Lower leg skin (tissue), 4 donors: ENCODE data around the gene PIAS4. TPM values are rescaled to one million over a fixed set of nuclear protein-coding genes. Genes with fewer than 3 reads are reported as not detected.
A peak's percentile ranks its signal among the peaks of the same experiment; 100 is the strongest.

Experiments
- DNase-seq, 2 donors: peaks; one replicate each; pipeline ENCODE4 v3.0.0-alpha.2; 2019; ENCODE audit warnings: low spot score in 2 of 2
- H3K4me3 ChIP-seq: fragments of 200-600 bp; sonication (generic); 2 replicates; pipeline ENCODE4 v1.5.1; 2017; ENCODE audit warnings: mild to moderate bottlenecking, low read depth; ENCODE audit not compliant: poor library complexity, severe bottlenecking
- POLR2A ChIP-seq, 2 donors: fragments of 450-650 bp; IDR thresholded peaks; one replicate each; pipeline ENCODE4 v1.6.1; 2016 to 2017; ENCODE audit warnings: antibody characterized with exemption in 2 of 2, mild to moderate bottlenecking in 1 of 2, moderate library complexity in 1 of 2
- WGBS, 2 donors: methylation state at CpG; one replicate each; pipeline ENCODE4 v1.1.5; 2018; 5-methylcytosine and 5-hydroxymethylcytosine counted together
- intact Hi-C: fragments of 100-400 bp; cut with DNase I; formaldehyde crosslinking; loops from one replicate; pipeline ENCODE4 v1.15.0; 2023; ENCODE audit warnings: low total_unique reads
- total RNA-seq, 4 donors: library from RNA; depleted of rRNA; stranded (reverse); fragments of >200 nt; gene quantifications; one replicate each; pipeline ENCODE4 v1.1.0, GENCODE V29; 2016
- TF ChIP-seq, protein P1 (sequence below), 3 donors: fragments of 450-650 bp; IDR thresholded peaks; one replicate each; pipeline ENCODE4 v1.5.1; 2016; ENCODE audit warnings: antibody characterized with exemption in 3 of 3, mild to moderate bottlenecking in 3 of 3, moderate library complexity in 2 of 3

PIAS4 gene
- total RNA-seq, 4 donors from 2014 or later: 20.8 to 35.1 (median 26.9) TPM

DNA sequence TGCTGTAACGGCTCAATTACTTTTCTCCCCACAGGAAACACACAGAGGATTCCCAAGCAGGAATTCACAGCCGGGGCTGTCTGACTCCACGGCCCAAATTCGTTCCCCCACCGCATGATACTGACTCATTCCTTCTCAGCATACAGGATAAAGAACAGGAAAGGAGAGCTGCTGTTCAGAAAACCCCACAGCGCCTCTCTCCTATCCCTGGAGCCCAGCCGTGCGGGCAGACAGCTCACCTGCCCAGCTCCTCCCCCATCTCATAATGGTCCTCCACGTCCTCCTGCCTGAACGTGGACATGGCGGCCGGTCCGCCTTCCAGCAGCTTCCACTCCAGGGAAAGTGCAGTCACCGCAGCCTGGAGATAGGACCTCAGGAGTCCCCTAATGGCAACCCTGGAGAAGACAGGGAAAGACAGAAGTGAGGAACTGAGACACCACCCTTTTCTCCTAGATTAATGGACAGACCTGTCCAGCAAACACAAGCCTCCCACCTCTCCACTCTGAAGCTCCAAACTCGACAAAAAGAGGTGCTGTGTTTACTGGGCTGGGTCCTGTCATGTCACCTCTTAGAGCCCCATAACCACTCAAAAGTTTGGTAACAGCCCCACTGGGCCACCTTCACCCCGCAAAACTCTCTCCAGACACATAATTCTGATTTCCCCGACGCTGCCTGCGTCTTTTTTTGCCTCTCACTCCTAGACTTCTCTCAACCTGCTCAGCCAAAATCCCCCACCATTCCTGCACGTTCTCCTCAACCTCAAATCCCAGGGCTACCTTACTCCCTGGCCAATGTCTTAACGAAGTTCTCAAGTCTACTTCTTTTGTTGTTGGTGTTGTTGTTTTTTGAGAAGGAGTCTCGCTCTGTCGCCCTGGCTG, 37.9 kb upstream of the PIAS4 start:
- intact Hi-C loops: no loop called here
- WGBS, 2 donors: 10 to 15% methylated on average over 23 of the region's 23 CpGs
- TF ChIP-seq, protein P1, sequence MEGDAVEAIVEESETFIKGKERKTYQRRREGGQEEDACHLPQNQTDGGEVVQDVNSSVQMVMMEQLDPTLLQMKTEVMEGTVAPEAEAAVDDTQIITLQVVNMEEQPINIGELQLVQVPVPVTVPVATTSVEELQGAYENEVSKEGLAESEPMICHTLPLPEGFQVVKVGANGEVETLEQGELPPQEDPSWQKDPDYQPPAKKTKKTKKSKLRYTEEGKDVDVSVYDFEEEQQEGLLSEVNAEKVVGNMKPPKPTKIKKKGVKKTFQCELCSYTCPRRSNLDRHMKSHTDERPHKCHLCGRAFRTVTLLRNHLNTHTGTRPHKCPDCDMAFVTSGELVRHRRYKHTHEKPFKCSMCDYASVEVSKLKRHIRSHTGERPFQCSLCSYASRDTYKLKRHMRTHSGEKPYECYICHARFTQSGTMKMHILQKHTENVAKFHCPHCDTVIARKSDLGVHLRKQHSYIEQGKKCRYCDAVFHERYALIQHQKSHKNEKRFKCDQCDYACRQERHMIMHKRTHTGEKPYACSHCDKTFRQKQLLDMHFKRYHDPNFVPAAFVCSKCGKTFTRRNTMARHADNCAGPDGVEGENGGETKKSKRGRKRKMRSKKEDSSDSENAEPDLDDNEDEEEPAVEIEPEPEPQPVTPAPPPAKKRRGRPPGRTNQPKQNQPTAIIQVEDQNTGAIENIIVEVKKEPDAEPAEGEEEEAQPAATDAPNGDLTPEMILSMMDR (IDR thresholded peaks at IDR 0.05): no peak
- TF ChIP-seq POLR2A (IDR thresholded peaks at IDR 0.05): no peak
- H3K4me3 ChIP-seq: peak overlapping the region; percentile 97
- peak in 1 of 2 donors; percentile 31 for DNase-seq

DNA sequence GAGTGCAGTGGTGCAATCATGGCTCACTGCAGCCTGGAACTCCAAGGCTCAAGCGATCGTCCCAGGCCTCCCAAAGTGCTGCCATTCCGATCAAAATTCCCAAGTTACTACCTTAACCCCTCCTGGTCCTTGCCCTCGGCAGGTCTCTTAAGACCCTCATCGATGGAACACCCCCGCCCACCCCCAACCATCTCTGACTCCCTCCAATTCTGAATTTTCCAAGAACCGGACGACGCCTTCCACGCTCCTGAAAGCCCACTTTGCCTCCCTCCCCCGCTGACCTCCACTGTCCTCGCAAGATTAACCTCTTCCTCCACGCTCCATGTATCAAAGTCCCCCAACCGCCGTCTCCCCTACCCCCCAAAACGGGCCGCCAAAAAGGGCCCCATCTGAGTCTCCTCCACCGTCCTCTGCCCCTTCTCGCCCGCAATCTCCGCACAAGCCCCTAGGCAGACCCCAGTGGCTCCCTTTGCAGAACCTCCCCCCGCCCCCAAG, 37.2 kb upstream of the PIAS4 start:
- DNase-seq: peak in 1 of 2 donors; percentile 29
- intact Hi-C loops: no loop called here
- WGBS, 2 donors: 1% methylated on average over 21 to 22 of the region's 22 CpGs
- peak overlapping the region; percentile 97 for H3K4me3 ChIP-seq
- TF ChIP-seq, protein P1 (IDR thresholded peaks at IDR 0.05): no peak
- TF ChIP-seq POLR2A (IDR thresholded peaks at IDR 0.05): no peak

DNA sequence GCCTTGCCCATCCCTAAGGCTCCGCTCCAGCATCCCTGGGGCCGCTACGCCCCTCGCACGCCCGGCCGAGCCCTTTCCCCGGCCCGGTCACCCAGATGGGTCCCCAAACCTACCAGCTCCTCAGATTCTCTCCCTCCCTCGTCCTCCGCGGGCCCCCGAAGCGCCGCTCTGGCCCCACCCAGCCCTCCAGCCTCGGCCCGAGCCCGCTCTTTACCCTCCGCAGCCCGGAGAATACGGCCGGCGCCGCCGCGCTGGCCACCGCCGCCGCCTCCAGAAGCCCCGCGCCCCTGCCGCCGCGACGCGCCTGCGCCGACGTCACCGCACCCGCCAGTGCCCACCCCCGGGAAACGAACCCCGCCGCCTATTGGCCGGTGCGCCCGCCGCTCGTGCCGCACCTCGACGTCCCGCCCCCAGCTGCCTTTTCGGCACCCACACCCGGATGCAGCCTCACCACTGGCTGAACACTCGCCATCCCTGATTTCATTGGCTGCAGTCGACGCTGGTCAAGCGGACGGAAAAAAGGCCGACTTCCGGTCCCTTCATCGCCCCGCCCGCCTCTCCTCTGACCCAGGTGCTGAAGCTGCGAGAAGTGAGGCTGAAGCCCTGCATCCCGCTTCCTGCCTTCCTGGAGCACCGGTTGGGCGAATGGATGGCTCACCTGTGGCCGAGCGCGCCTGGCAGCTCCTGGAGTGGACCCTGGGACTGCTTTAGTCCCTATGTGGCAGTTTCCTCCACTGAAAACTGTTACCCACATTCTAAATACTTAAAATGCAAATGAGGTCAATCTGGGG, 36.5 kb upstream of the PIAS4 start, which contains the start of gene DAPK3:
Gene DAPK3 (minus strand): TSS at position 292 of the 791 bp plus-strand sequence. CDS start 1,364 bp downstream, outside the sequence.
- intact Hi-C loops: no loop called here

GRCh38 chr19:3975144-3975543, 32.4 kb upstream of the PIAS4 start:
- TF ChIP-seq, protein P1 (IDR thresholded peaks at IDR 0.05): no peak
- TF ChIP-seq POLR2A (IDR thresholded peaks at IDR 0.05): no peak
- no peak overlapping the region for H3K4me3 ChIP-seq
- DNase-seq: no peak
- intact Hi-C loops: no loop called here
- WGBS, 2 donors: 70 to 88% methylated on average over 8 of the region's 8 CpGs

More for the DNA sequence above, 36.5 kb upstream of the PIAS4 start, which contains the start of gene DAPK3:
- TF ChIP-seq, protein P1 (IDR thresholded peaks at IDR 0.05): no peak
- peak in 1 of 2 donors; percentile 65 for TF ChIP-seq POLR2A (IDR thresholded peaks at IDR 0.05)
- 1% methylated on average over 41 to 70 of the region's 73 CpGs for WGBS, 2 donors
- H3K4me3 ChIP-seq: peak within 1 kb of the TSS; percentile 97
- DNase-seq: peak; percentile 96 to 99

GRCh38 chr19:3975637-3976087, 31.9 kb upstream of the PIAS4 start:
- no peak overlapping the region for H3K4me3 ChIP-seq
- intact Hi-C loops: no loop called here
- no peak for TF ChIP-seq POLR2A (IDR thresholded peaks at IDR 0.05)
- TF ChIP-seq, protein P1 (IDR thresholded peaks at IDR 0.05): no peak
- no peak for DNase-seq
- 80 to 81% methylated on average over 14 of the region's 14 CpGs for WGBS, 2 donors
